Hepatocyte (in vitro differentiated cells): Measurements from ENCODE around the gene TLL1. TPM values are rescaled to one million over a fixed set of nuclear protein-coding genes. Genes with fewer than 3 reads are reported as not detected.

ENCODE experiments used
- DNase-seq: peaks from one replicate; pipeline ENCODE4 v3.0.0-alpha.2; 2016; ENCODE audit warnings: low spot score
- H2AFZ ChIP-seq: fragments of 200-600 bp; sonication (generic); 2 replicates; pipeline ENCODE4 v1.6.0; 2016; ENCODE audit warnings: antibody characterized with exemption, mild to moderate bottlenecking
- H3K27ac ChIP-seq: fragments of 200-600 bp; sonication (generic); 2 replicates; pipeline ENCODE4 v1.5.1; 2016; ENCODE audit warnings: mild to moderate bottlenecking
- H3K27me3 ChIP-seq: fragments of 200-600 bp; sonication (generic); 2 replicates; pipeline ENCODE4 v1.6.1; 2016
- H3K36me3 ChIP-seq: fragments of 200-600 bp; sonication (generic); replicated peaks from 2 replicates; pipeline ENCODE4 v1.5.1; 2016; ENCODE audit warnings: low read depth; ENCODE audit not compliant: insufficient read depth
- H3K4me1 ChIP-seq: fragments of 200-600 bp; sonication (generic); 2 replicates; pipeline ENCODE4 v1.5.1; 2016; ENCODE audit warnings: mild to moderate bottlenecking, moderate library complexity; ENCODE audit not compliant: insufficient read depth
- H3K4me2 ChIP-seq: fragments of 200-600 bp; sonication (generic); 2 replicates; pipeline ENCODE4 v1.6.0; 2016
- H3K4me3 ChIP-seq: fragments of 200-600 bp; sonication (generic); 2 replicates; pipeline ENCODE4 v1.5.1; 2016; ENCODE audit warnings: mild to moderate bottlenecking
- H3K79me2 ChIP-seq: fragments of 200-600 bp; sonication (generic); 2 replicates; pipeline ENCODE4 v1.6.0; 2017; ENCODE audit warnings: mild to moderate bottlenecking
- H3K9me2 ChIP-seq: fragments of 200-600 bp; sonication (generic); replicated peaks from 2 replicates; pipeline ENCODE4 v1.6.0; 2017; ENCODE audit warnings: mild to moderate bottlenecking; ENCODE audit not compliant: insufficient read depth
- H3K9me3 ChIP-seq: fragments of 200-600 bp; sonication (generic); 2 replicates; pipeline ENCODE4 v1.5.1; 2016; ENCODE audit warnings: low read depth, mild to moderate bottlenecking
- H4K20me1 ChIP-seq: fragments of 200-600 bp; sonication (generic); 2 replicates; pipeline ENCODE4 v1.6.0; 2016; ENCODE audit warnings: mild to moderate bottlenecking; ENCODE audit not compliant: insufficient read depth, poor library complexity, severe bottlenecking
- EZH2 ChIP-seq: fragments of 200-600 bp; sonication (generic); IDR thresholded peaks from 2 replicates; pipeline ENCODE4 v1.6.1; 2016; ENCODE audit warnings: antibody characterized with exemption, mild to moderate bottlenecking, borderline replicate concordance
- EZH2phosphoT487 ChIP-seq: fragments of 200-600 bp; sonication (generic); IDR thresholded peaks from one replicate; pipeline ENCODE4 v1.6.1; 2018; ENCODE audit warnings: antibody characterized with exemption, mild to moderate bottlenecking, low read depth, moderate library complexity; ENCODE audit not compliant: unreplicated experiment, severe bottlenecking
- WGBS: methylation state at CpG from one replicate; pipeline ENCODE4 v1.1.6; 2016; ENCODE audit warnings: low lambda C conversion rate; ENCODE audit errors: missing lambda C conversion rate; 5-methylcytosine and 5-hydroxymethylcytosine counted together
- polyA plus RNA-seq: library from polyadenylated mRNA; unstranded; fragments of >200 nt; fragmentation: Nextera tagmentation; extraction: Ambion mirVana; gene quantifications from 2 replicates; pipeline ENCODE4 v1.2.1, GENCODE V29; 2016
- total RNA-seq: library from RNA; depleted of rRNA; stranded (reverse); fragments of >200 nt; gene quantifications from 2 replicates; pipeline ENCODE4 v1.2.3, GENCODE V29; 2014
- TF ChIP-seq, protein P1 (sequence below): fragments of 200-600 bp; sonication (generic); IDR thresholded peaks from 2 replicates; pipeline ENCODE4 v1.5.1; 2016; ENCODE audit warnings: antibody characterized with exemption, mild to moderate bottlenecking; ENCODE audit not compliant: poor library complexity

TLL1 gene
- total and polyA plus RNA-seq, 2 experiments from 2014 or later: 0.30 to 0.97 TPM

DNA sequence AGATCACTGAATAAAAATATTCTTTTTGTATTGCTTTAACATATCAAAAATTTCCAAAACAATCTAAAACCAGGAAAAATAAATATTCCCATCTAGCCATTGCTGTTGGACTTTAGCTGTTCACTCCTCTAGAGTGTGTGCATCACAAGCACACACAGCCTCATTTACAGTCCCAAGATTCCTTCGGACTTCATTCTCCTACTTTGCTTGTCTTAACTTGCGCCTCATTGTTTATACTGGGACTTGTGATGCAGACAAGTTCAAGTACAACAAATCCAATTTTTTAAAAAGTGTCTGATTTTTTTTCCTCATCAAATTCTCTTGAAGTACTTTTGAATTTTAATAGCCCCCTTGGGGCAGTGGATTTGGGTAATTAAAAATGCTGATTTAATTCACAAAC lies 55.6 kb downstream of the TLL1 start:
- no peak overlapping the region for H3K27ac ChIP-seq
- H3K9me3 ChIP-seq: no peaks in the 10 kb centered on the region
- no peaks in the 10 kb centered on the region for H3K9me2 ChIP-seq
- no peaks in the 10 kb centered on the region for H3K79me2 ChIP-seq
- TF ChIP-seq EZH2 (no peak), EZH2phosphoT487 (no peak)
- TF ChIP-seq, protein P1, sequence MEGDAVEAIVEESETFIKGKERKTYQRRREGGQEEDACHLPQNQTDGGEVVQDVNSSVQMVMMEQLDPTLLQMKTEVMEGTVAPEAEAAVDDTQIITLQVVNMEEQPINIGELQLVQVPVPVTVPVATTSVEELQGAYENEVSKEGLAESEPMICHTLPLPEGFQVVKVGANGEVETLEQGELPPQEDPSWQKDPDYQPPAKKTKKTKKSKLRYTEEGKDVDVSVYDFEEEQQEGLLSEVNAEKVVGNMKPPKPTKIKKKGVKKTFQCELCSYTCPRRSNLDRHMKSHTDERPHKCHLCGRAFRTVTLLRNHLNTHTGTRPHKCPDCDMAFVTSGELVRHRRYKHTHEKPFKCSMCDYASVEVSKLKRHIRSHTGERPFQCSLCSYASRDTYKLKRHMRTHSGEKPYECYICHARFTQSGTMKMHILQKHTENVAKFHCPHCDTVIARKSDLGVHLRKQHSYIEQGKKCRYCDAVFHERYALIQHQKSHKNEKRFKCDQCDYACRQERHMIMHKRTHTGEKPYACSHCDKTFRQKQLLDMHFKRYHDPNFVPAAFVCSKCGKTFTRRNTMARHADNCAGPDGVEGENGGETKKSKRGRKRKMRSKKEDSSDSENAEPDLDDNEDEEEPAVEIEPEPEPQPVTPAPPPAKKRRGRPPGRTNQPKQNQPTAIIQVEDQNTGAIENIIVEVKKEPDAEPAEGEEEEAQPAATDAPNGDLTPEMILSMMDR: no peak
- no peak overlapping the region for H2AFZ ChIP-seq
- H3K36me3 ChIP-seq: no peaks in the 10 kb centered on the region
- H3K4me2 ChIP-seq: no peak overlapping the region
- no peak for DNase-seq
- WGBS: 85% methylated on average over 2 of the region's 2 CpGs
- no peaks in the 10 kb centered on the region for H3K4me1 ChIP-seq
- H3K4me3 ChIP-seq: no peak overlapping the region
- no peaks in the 10 kb centered on the region for H3K27me3 ChIP-seq
- no peaks in the 10 kb centered on the region for H4K20me1 ChIP-seq

DNA sequence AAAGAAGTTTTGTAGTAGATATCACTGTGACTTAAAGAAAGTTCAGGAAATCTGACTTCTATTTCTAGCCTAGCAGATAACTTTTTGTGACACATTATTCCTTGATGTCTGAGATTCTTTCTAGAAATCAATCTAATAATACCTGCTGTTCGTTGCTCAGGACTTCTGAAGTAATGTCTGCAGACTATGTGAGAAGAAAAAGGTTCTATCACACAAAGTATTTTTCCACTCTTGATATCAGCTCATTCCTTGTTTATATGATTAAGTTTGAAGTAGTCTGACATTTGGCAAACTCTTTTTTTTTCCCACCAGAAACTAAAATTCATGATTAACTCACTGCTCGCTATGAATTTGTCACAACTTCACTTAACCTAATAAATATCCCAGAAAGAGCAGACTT lies 56.6 kb downstream of the TLL1 start:
- H4K20me1 ChIP-seq: no peaks in the 10 kb centered on the region
- WGBS: 88% methylated on average over 2 of the region's 2 CpGs
- H2AFZ ChIP-seq: no peak overlapping the region
- H3K36me3 ChIP-seq: no peaks in the 10 kb centered on the region
- H3K27me3 ChIP-seq: no peaks in the 10 kb centered on the region
- no peak overlapping the region for H3K27ac ChIP-seq
- no peaks in the 10 kb centered on the region for H3K9me2 ChIP-seq
- H3K9me3 ChIP-seq: no peaks in the 10 kb centered on the region
- H3K4me2 ChIP-seq: no peak overlapping the region
- no peaks in the 10 kb centered on the region for H3K79me2 ChIP-seq
- DNase-seq: no peak
- no peak for TF ChIP-seq EZH2
- TF ChIP-seq EZH2phosphoT487: no peak
- TF ChIP-seq, protein P1: no peak
- no peaks in the 10 kb centered on the region for H3K4me1 ChIP-seq
- no peak overlapping the region for H3K4me3 ChIP-seq

DNA sequence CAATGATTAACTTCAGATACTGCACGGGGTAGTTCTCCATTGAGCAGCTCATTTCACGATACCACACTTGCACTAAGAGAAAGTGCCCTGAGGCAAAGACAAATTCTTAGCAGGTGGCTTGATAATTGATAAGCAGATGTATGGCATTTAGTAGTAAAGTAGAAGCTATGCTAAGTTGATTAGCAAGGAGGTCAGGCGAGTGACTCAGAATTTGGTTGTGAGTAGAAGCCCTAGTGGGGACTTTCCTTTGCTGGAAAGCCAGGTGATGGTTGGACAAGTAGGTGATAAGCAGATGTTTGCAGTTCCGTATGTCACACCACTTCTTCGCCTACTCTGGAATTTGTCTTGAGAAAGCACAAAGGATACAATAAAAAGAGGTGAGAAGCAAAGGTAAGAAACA lies 58.7 kb downstream of the TLL1 start:
- WGBS: 74% methylated on average over 5 of the region's 5 CpGs
- no peaks in the 10 kb centered on the region for H4K20me1 ChIP-seq

More for the DNA sequence above, 58.7 kb downstream of the TLL1 start:
- no peak overlapping the region for H2AFZ ChIP-seq
- H3K4me3 ChIP-seq: no peak overlapping the region
- H3K27ac ChIP-seq: no peak overlapping the region
- no peaks in the 10 kb centered on the region for H3K9me3 ChIP-seq
- H3K27me3 ChIP-seq: no peaks in the 10 kb centered on the region
- H3K9me2 ChIP-seq: no peaks in the 10 kb centered on the region
- H3K36me3 ChIP-seq: no peaks in the 10 kb centered on the region
- no peaks in the 10 kb centered on the region for H3K4me1 ChIP-seq
- no peak overlapping the region for H3K4me2 ChIP-seq
- no peak for DNase-seq
- H3K79me2 ChIP-seq: no peaks in the 10 kb centered on the region
- TF ChIP-seq, protein P1: no peak
- TF ChIP-seq EZH2phosphoT487: no peak
- TF ChIP-seq EZH2: no peak
